Mesodermal cell (in vitro differentiated cells): ENCODE results near the gene POLR3B.
A peak's percentile ranks its signal among the peaks of the same experiment; 100 is the strongest.

Source experiments
- H3K27ac ChIP-seq: 2 replicates; pipeline ENCODE4 v1.7.0; 2013; ENCODE audit warnings: mild to moderate bottlenecking, low read depth, low read length, moderate library complexity; ENCODE audit not compliant: severe bottlenecking
- H3K36me3 ChIP-seq: 2 replicates; pipeline ENCODE4 v1.7.1; 2013; ENCODE audit warnings: mild to moderate bottlenecking, low read length, moderate library complexity; ENCODE audit not compliant: control insufficient read depth, insufficient read depth
- H3K4me1 ChIP-seq: one replicate; pipeline ENCODE4 v1.7.1; 2013; ENCODE audit warnings: mild to moderate bottlenecking, low read length; ENCODE audit not compliant: insufficient read depth, control insufficient read depth, poor library complexity, severe bottlenecking
- H3K4me3 ChIP-seq: 2 replicates; pipeline ENCODE4 v1.7.0; 2013; ENCODE audit warnings: low read length, control low read depth, mild to moderate bottlenecking; ENCODE audit not compliant: insufficient read depth, poor library complexity, severe bottlenecking; ENCODE audit errors: extremely low read depth
- H3K9me3 ChIP-seq: 2 replicates; pipeline ENCODE4 v1.7.1; 2013; ENCODE audit warnings: mild to moderate bottlenecking, low read length, moderate library complexity; ENCODE audit not compliant: control insufficient read depth
- WGBS, 2 experiments: methylation state at CpG; one replicate each; pipeline ENCODE4 v1.1.5; 2013; ENCODE audit warnings: missing lambda C conversion rate in 2 of 2; ENCODE audit not compliant: insufficient coverage in 2 of 2; 5-methylcytosine and 5-hydroxymethylcytosine counted together

The POLR3B gene

GRCh38 chr12:106495354-106495965 lies 137.9 kb downstream of the POLR3B start:
- H3K27ac ChIP-seq = no peak overlapping the region
- H3K9me3 ChIP-seq = no peaks in the 10 kb centered on the region
- peaks cover 32% of the 10 kb centered on the region for H3K36me3 ChIP-seq
- H3K4me3 ChIP-seq = no peak overlapping the region
- no peaks in the 10 kb centered on the region for H3K4me1 ChIP-seq
- 89 to 94% methylated on average over 2 to 4 of the region's 5 CpGs for WGBS, 2 experiments

- H3K36me3 ChIP-seq = peaks cover 48% of the 10 kb centered on the region
- H3K27ac ChIP-seq = no peak overlapping the region
- no peaks in the 10 kb centered on the region for H3K9me3 ChIP-seq
- H3K4me1 ChIP-seq = no peaks in the 10 kb centered on the region
- H3K4me3 ChIP-seq = no peak overlapping the region
- WGBS, 2 experiments = 91 to 96% methylated on average over 5 to 6 of the region's 7 CpGs
Observed at GRCh38 chr12:106498056-106498455, 140.5 kb downstream of the POLR3B start.

- 86 to 89% methylated on average over 1 of the region's 2 CpGs for WGBS, 2 experiments
- H3K4me1 ChIP-seq = no peaks in the 10 kb centered on the region
- H3K36me3 ChIP-seq = peaks cover 61% of the 10 kb centered on the region
- H3K4me3 ChIP-seq = no peak overlapping the region
- no peak overlapping the region for H3K27ac ChIP-seq
- H3K9me3 ChIP-seq = no peaks in the 10 kb centered on the region
Observed at GRCh38 chr12:106499628-106500027, 142.1 kb downstream of the POLR3B start.

GRCh38 chr12:106506691-106507090 lies 149.1 kb downstream of the POLR3B start:
- H3K4me1 ChIP-seq = no peaks in the 10 kb centered on the region
- H3K36me3 ChIP-seq = peaks cover 37% of the 10 kb centered on the region
- WGBS, 2 experiments = 70 to 81% methylated on average over 7 to 9 of the region's 9 CpGs
- H3K4me3 ChIP-seq = no peak overlapping the region
- H3K9me3 ChIP-seq = no peaks in the 10 kb centered on the region
- H3K27ac ChIP-seq = no peak overlapping the region

GRCh38 chr12:106508966-106509365 lies 151.4 kb downstream of the POLR3B start:
- no peak overlapping the region for H3K4me3 ChIP-seq
- H3K9me3 ChIP-seq = no peaks in the 10 kb centered on the region
- peaks cover 25% of the 10 kb centered on the region for H3K36me3 ChIP-seq
- H3K4me1 ChIP-seq = no peaks in the 10 kb centered on the region
- no peak overlapping the region for H3K27ac ChIP-seq
- 83 to 100% methylated on average over 1 of the region's 2 CpGs for WGBS, 2 experiments

- Histone ChIP-seq H3K9me3 (no peaks in the 10 kb centered on the region), H3K4me1 (no peaks in the 10 kb centered on the region), H3K27ac (no peak overlapping the region), H3K4me3 (no peak overlapping the region), H3K36me3 (peaks cover 9% of the 10 kb centered on the region)
- 87 to 94% methylated on average over 4 to 5 of the region's 5 CpGs for WGBS, 2 experiments
Observed at GRCh38 chr12:106511365-106511764, 153.8 kb downstream of the POLR3B start.

GRCh38 chr12:106517314-106517713 lies 159.8 kb downstream of the POLR3B start:
- WGBS, 2 experiments = 80% methylated on average over 1 of the region's 1 CpG; no CpG with 5 or more reads in 1 of the 2 experiments
- H3K36me3 ChIP-seq = no peaks in the 10 kb centered on the region
- H3K4me1 ChIP-seq = no peaks in the 10 kb centered on the region
- H3K9me3 ChIP-seq = no peaks in the 10 kb centered on the region
- H3K4me3 ChIP-seq = no peak overlapping the region
- H3K27ac ChIP-seq = no peak overlapping the region

GRCh38 chr12:106519607-106520021 lies 162.1 kb downstream of the POLR3B start:
- 85 to 89% methylated on average over 6 of the region's 9 CpGs for whole genome bisulfite sequencing, 2 experiments
- Histone ChIP-seq H3K4me3 (no peak overlapping the region), H3K27ac (peak overlapping the region; percentile 45), H3K9me3 (no peaks in the 10 kb centered on the region), H3K4me1 (no peaks in the 10 kb centered on the region), H3K36me3 (no peaks in the 10 kb centered on the region)

GRCh38 chr12:106521901-106522300 lies 164.4 kb downstream of the POLR3B start:
- Histone ChIP-seq H3K9me3 (no peaks in the 10 kb centered on the region), H3K4me3 (no peak overlapping the region), H3K4me1 (peaks cover 2% of the 10 kb centered on the region), H3K36me3 (no peaks in the 10 kb centered on the region), H3K27ac (no peak overlapping the region)
- 94 to 100% methylated on average over 1 to 4 of the region's 4 CpGs for whole genome bisulfite sequencing, 2 experiments

GRCh38 chr12:106522708-106523107 lies 165.2 kb downstream of the POLR3B start:
- no peaks in the 10 kb centered on the region for H3K36me3 ChIP-seq
- H3K9me3 ChIP-seq = no peaks in the 10 kb centered on the region
- no peak overlapping the region for H3K27ac ChIP-seq
- WGBS, 2 experiments = 90% methylated on average over 3 of the region's 3 CpGs
- no peak overlapping the region for H3K4me3 ChIP-seq
- peaks cover 9% of the 10 kb centered on the region for H3K4me1 ChIP-seq

GRCh38 chr12:106527356-106527755 lies 169.8 kb downstream of the POLR3B start:
- H3K36me3 ChIP-seq = no peaks in the 10 kb centered on the region
- no peak overlapping the region for H3K27ac ChIP-seq
- H3K4me1 ChIP-seq = peaks cover 9% of the 10 kb centered on the region
- H3K4me3 ChIP-seq = no peak overlapping the region
- 80 to 86% methylated on average over 1 of the region's 2 CpGs for WGBS, 2 experiments
- H3K9me3 ChIP-seq = no peaks in the 10 kb centered on the region
